DMS153 treated with DMSO at 0.1 percent for 48 hours (cell line): ENCODE results near the gene EIF1AD.

Experiments used
- DNase-seq: peaks from one replicate; lab custom pipeline; 2025; ENCODE audit not compliant: unreplicated experiment; lab: John Stamatoyannopoulos, UW

Gene EIF1AD

GRCh38 chr11:66006134-66006890 lies 4.4 kb upstream of the EIF1AD start:
- no peak for DNase-seq

DNA sequence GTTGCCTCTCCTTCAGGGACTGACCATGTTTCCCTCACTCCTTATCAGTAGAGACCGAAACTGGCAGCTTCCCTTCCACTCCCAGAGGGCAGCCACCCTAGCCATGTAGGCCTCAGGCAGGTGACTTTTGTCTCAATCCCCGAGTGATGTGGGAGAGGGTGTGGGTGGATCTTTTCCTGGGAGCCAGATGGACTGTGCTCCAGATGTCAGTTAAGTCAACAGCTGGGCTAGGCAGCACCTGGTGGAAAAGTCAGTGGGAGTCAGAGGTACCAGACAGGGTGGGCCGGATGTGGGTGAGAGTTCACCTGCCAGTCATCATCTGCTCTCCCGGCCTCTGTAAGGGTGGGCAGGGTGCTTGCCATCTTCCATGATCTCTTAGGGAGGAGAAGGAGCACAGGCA lies 2.2 kb upstream of the EIF1AD start:
- DNase-seq, result no peak

GRCh38 chr11:66003291-66003690 lies 1.3 kb upstream of the EIF1AD start:
- no peak for DNase-seq

- peak; percentile 29 for DNase-seq
These were observed 780 bp upstream of the EIF1AD start for GRCh38 chr11:66002648-66003225.

GRCh38 chr11:65997286-65997685 lies 4.7 kb downstream of the EIF1AD start:
- no peak for DNase-seq

- DNase-seq, result no peak
These were observed 9.9 kb downstream of the EIF1AD start for GRCh38 chr11:65992056-65992455.

- DNase-seq, result peak; percentile 86
These were observed 13.0 kb downstream of the EIF1AD start for GRCh38 chr11:65988791-65989592.

DNA sequence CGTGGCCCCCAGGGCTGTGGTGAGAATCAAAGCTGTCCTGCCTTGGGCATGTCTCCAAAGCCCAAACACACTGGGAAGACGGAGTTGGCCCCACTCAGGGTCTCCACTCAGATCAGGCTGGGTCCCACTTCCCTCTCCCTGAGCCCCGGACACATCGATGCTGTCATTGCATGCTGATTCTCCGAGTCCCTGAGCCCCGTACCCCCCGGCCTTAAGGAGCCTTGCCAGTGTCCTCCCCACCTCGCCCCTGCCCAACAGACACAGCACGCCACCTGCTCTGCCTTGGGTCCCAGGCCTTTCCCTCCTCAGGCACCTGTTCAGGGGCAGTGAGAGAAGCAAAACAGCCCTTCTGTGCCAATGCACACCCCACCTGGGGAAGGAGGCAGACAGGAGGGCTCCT lies 14.6 kb downstream of the EIF1AD start:
- no peak for DNase-seq

DNA sequence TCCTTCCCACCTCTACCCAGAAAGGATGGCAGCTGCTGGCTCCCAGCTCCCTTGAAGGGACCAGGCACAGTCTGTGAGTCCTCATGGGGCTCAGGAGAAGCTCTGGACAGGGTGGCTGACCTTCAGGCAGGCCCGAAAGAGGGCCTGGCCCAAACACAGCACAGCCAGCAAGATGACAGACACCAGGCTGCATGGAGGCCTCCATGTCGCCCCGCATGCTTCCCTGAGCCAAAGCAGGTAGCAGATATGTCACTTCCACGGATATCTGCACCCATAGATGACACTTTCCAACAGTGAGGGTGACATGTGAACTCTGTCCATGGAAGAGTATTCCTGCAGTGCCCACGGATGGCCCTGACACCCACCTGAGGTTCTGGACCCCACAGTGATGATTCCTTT lies 18.4 kb downstream of the EIF1AD start:
- DNase-seq, result no peak

GRCh38 chr11:65982824-65983588 lies 19.0 kb downstream of the EIF1AD start:
- DNase-seq, result no peak

DNA sequence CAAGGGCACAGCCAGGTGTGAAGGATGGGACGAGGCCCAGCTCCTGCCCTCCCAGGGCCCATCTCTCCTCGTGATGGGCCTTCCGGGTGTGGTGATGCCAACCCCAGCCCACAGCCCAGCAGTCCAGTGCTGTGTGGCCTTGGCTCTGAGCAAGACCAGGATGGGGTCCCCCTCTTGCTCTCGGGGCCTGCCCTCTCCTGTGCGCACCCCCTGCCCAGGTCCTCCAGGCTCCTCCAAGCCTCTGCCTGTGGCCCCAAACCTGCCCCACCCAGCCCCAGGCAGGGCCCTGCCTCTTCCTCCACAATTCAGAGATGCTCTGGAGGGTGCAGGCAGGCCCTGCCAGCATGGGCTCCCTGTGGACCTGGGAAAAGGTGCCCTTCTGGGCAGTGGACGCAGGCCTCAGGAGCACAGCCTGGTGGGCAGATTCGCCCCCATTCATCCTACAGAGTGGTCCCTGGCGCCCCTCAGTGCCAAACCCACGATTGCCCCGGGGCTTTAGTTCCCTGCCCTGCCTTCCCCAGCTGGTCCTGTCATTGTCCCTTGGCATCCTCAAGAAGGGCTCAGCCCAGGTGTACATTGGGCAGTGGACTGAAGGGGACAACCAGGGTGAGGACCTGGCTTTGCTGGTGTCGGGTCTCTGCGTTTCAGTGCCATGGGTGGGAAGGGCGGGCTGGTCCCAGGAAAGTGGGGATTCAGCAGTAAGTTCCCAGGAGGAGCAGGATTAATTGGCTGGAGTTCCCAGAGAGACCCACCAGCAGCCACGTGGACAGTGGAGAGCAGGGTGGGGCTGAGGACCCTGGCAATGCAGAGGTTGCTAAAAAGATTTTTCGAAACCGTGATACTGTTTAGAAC lies 19.8 kb downstream of the EIF1AD start:
- DNase-seq, result no peak

DNA sequence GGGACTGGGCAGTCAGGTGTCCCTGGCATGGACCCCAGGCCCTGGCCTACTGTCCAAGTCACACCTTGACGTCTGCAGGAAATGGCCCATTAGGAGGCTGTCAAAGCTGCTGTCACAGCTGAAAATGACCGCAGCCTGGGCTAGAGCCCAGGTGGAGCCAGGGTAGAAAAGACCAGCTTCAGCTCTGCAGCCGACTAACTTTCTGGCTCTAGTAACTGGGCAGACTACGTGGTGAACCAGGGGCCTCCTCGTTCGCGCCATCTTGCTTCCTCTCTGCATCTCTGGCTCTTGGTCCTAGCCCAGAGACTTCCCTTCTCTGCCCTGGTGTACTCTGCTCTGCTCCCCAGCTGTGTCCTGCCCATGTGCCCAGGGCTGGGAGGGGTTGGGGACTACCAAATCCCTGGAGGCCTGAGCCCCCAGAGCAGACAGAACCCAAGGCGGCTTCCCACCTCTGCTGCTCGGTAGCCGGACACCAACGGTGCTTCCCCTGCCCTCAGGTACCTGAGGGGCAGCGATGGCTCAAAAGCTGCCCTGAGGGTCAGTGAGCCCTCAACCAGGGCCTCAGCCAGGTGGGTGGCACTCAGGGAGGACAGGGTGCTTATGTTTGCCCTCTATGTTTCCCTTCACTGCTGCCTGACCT lies 20.7 kb downstream of the EIF1AD start:
- DNase-seq, result no peak

DNA sequence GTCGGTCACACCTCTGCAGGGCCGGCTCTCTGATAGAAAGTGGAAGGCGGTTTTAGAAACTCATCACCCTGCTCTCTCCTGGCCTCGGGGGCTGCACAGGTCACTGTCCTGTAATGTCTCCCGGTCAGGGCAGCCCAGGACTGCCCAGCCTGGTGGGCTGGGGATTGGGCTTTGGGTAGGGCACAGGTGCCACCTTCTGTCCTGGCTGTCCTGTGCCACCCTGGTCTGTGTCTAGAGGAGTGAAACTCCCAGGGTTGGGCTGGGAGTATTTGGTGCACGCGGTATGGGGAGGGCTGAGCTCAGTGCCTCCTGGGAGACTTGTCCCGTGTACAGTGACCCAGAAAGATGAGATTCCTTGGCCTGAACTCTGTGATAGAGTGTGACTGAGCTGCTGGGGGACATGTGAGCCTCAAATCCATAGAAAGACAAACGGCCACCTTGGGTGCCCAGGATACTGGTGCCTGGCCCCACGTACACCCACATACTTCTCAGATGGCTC lies 22.6 kb downstream of the EIF1AD start:
- DNase-seq, result no peak

DNA sequence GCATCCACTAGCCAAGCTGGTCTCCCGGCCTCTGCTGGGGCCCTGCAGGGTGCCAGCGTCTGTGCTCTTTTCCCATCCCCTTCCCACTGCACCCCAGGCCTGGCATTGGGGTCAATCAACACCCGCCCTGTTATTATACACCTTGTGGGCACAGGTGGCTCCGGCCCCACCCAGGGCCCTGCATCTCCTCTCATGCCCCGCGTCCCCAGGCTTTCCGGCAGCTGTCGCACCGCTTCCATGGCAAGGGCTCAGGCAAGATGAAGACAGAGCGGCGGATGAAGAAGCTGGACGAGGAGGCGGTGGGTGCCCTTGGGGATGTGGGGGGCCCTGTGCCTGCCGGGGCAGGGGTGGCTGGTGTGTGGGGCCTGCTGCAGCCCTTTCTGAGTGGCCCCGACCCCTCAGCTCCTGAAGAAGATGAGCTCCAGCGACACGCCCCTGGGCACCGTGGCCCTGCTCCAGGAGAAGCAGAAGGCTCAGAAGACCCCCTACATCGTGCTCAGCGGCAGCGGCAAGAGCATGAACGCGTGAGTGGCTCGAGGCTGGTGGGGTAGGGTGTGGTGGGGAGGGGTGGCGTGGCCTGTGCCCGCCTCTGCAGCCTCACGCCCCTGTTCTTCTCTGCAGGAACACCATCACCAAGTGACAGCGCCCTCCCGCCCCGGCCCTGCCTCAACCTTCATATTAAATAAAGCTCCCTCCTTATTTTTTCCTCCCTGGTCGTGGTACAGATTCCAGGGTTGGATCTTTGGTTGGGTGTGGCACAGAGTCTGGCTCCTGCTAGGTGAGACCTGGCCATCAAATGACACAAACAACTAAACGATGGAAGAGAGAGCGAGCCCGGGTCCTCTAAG lies 23.3 kb downstream of the EIF1AD start:
- no peak for DNase-seq

- no peak for DNase-seq
These were observed 24.2 kb downstream of the EIF1AD start for GRCh38 chr11:65977621-65978390.

DNA sequence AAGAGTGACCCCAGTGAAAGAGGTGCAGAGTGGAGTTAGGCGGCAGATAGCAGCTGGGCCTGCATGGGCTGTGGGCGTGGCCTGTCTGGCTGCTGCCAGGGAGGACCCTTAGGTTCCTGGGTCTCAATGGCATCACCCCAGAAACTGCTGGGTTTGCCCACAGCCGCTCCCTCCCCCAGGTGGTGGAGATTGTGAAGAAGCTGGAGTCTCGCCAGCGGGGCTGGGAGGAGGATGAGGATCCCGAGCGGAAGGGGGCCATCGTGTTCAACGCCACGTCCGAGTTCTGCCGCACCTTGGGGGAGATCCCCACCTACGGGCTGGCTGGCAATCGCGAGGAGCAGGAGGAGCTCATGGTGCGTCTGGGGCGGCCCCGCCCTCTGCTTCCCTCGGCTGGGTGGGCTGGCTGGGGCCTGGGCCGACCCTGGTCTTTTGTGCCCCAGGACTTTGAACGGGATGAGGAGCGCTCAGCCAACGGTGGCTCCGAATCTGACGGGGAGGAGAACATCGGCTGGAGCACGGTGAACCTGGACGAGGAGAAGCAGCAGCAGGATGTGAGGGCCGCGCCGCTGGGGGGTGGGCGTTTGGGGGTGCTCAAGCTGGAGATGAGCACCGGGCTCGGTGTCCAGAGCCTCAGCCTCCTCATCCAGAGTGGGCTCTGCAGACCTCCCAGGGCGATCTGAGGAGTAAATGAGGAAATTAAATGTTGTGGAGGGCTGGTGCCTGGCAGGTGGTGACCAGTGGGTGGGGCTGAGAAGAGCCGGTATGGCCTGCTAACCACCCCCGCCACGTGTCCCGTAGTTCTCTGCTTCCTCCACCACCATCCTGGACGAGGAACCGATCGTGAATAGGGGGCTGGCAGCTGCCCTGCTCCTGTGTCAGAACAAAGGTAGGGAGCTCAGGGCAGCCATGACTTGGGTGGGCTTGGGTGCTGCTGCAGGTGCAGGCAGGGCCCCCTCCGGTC lies 25.5 kb downstream of the EIF1AD start:
- no peak for DNase-seq

GRCh38 chr11:65975771-65976170 lies 26.2 kb downstream of the EIF1AD start:
- DNase-seq, result no peak
